Anterior cingulate cortex (tissue), 58 donors: ENCODE data around the gene SEPTIN10.
"Not testable (repeated sequence)": the region's sequence is repeated elsewhere in the genome, so short reads cannot be mapped to it uniquely, and the experiment has no call there.

Experiments used
- DNase-seq, 58 donors: peaks; one replicate each; lab custom pipeline; 2025; lab: John Stamatoyannopoulos, UW

Gene SEPTIN10

GRCh38 chr2:109555346-109555900 lies 58.3 kb downstream of the SEPTIN10 start:
- no peak for DNase-seq

GRCh38 chr2:109554758-109555157 lies 59.0 kb downstream of the SEPTIN10 start:
- no peak for DNase-seq

DNA sequence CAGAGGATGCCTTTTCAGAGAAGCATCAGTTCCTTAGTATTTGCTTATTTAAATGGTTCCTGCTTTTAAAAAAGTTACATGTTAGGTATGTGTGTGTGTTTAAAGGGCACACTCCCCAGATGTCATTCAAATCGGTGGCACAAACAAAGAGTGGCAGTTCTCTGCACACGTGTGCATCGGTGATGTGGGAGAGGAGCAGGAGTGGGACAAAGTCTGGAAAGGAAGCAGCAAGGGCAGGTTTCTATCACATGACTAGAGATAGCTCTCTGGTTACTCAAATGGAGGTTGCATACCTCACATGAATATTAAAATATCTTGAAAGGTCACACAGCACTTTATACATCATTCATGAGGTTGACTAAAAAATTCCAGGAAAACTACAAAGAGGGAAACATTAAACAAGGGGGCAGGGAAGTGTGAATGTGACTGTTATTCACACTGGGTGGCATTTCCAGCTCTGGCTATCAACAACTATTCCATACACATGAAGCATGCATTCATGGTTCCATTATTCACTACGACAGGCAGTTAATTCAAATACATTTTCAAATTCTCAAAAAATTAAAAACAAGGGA lies 64.7 kb downstream of the SEPTIN10 start:
- DNase-seq, result no peak

- no peak for DNase-seq
Observed at GRCh38 chr2:109547280-109547679, 66.5 kb downstream of the SEPTIN10 start.

- peak in 53 of 58 donors; percentile 3 to 77 (median 41) for DNase-seq
Observed at GRCh38 chr2:109545828-109546713, 67.7 kb downstream of the SEPTIN10 start.

DNA sequence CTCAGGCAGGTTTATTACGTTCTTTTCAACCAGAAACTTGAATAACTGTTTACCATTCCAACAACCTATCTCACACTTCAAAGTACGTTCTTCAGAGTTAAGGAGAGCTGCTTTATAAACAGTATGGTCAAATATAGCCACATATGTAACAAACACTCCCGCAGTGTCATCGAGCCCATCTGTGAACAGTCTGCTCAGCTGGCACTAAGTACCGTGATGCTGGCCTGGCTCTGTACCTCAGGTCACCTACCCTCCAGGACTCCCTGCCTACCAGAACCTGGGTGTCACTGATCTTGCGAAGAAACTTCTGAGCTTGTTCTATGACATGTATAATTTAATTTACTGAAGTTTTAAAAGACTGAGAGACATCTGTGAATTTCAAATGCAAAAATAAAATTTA lies 71.4 kb downstream of the SEPTIN10 start:
- DNase-seq, result no peak

- no peak for DNase-seq
Observed at GRCh38 chr2:109538546-109538945, 75.2 kb downstream of the SEPTIN10 start.

- no peak for DNase-seq
Observed at GRCh38 chr2:109537565-109538222, 76.1 kb downstream of the SEPTIN10 start.

DNA sequence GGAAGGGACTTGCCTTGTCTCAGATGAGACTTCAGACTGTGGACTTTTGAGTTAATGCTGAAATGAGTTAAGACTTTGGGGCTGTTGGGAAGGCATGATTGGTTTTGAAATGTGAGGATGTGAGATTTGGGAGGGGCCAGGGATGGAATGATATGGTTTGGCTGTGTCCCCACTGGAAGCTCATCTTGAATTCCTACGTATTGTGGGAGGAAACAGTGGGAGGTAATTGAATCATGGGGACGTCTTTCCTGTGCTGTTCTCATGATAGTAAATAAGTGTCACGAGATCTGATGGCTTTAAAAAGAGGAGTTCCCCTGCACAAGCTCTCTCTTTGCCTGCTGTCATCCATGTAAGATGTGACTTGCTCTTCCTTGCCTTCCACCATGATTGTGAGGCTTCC lies 77.2 kb downstream of the SEPTIN10 start:
- DNase-seq, result not testable (repeated sequence)

GRCh38 chr2:109535217-109535946 lies 78.4 kb downstream of the SEPTIN10 start:
- DNase-seq, result no peak

DNA sequence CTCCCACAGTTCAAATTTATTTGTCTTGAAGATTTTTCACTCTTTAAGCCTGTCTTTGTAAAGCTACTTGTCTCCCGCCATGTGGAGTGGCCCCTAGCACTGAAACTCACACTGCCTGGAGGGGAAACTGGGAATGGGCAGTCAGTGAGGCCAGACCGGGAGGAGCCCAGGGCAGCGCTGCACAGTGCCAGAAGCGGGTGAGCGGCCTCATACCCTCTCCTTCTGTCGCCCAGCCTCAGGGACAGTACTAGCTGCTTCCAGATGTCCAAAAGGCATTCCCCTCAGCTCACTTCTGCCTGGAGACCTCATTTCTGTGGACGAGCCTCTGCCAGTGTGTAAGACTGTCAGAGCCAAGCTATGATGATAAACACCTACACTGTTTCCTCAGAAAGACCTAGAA lies 79.9 kb downstream of the SEPTIN10 start:
- DNase-seq, result no peak

DNA sequence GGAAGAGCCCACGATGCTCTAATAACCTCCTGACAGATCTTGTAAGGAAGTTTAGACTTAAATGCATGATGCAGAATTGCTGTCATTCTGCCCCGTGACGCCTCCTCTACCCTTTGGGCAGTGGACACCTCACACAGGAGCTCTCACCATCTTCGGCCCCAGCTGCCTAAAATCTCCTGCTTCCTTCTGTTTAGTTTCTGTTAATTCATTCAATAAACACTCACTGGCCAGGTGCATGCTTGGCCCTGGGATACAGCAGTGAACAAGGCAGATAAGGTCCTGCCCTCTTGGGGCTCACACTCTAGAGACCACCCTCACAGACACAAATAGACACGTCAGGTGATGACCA lies 81.1 kb downstream of the SEPTIN10 start:
- DNase-seq, result no peak

DNA sequence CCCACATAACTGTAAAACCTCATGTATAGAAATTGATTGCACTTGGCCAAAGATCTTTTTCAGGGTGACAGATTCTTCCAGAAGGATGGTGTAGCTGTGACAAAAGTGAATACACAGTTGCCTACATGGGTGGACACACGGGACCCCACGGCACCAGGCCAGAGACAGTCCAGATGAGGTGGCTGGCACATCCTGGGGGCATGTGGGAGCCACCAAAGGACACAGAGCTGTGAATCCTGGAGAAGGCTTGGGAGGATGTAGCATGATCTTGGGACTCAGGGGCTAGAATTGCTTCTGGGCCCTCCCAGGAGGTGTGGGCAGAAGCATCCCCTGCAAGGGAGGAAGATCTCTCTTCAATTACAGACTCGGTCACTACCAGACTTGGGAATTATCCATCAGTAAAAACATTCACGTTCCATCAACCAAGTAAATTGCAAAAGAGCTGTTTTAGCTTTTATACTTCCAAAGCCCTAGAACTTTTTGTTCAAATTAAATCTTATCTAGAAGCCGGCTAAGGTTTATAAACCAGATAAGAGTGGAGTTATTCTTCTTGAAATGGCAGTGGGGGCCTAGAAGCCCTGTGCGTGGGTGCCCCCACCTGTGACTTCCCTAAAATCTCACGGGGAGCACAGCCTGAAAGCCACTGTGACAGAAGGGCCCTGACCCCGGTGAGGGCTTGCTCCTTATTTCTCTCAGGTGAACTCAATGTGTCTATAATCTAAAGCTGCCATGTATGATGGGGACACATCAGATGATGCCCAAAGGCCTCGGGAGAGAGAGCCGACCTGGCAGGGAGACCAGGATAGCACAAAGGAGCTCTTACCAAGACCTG lies 81.7 kb downstream of the SEPTIN10 start:
- DNase-seq, result no peak

DNA sequence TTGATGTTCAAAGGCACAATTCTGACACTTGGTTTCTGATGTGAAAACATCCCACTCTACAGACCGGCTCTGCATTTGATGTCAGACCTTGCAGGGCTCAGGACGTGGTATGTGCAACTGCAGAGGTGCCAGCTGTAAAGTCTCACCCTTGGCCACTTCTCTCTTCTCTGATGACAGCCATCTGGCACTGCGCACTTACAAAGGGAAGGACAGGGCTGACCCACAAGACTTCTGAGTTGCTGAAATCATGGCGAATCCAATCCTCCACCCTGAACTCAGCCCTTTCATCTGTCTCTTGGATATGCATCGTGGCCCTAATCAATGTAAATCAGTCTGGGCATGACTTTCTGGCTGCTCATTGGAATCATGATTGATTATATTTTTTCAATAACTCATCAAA lies 82.5 kb downstream of the SEPTIN10 start:
- DNase-seq, result no peak

- no peak for DNase-seq
Observed at GRCh38 chr2:109530712-109531111, 83.1 kb downstream of the SEPTIN10 start.

DNA sequence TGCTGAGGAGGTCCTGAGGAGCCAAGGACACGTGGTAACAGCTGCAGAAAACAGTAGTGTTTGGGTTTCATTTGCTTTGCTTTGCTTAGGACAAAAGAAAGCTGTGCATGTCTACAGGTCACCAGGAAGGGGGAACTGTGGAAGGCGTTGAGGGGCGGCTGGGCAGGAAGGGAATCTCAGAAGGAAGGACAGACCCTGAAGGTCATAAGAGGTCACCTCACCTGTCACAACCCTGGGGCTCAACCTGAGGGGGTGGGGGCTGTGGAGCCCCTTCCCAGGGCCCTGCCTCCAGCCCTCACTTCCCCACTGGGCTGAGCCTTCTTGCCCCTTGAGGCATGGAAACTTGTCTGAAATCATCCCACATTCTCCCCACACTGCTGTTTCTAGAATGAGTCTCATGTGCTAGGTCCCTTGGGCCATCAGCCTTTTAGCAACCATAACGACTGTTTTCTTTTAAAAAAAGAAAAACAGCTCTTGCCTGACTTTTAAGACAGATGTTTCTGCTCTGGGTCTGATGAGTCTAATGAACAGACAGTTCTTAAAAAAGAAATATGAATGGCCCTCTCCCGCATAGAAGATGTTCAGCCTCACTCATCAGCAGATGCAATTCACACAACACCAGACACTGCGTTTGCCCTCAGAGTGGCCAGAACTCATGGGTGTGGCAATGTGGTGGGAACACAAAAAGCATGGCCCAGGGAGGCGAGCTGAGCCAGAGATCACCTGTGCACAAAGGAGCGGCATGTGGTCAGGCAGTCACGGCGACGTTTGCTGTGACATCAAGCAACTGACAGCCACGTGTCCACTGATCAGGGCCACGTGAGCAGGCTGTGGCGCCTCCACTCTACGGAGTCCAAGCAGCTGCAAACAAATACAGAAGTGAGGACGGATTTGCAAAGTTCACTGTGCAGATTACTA lies 84.0 kb downstream of the SEPTIN10 start:
- DNase-seq, result no peak

- no peak for DNase-seq
Observed at GRCh38 chr2:109528811-109529501, 84.8 kb downstream of the SEPTIN10 start.
